ENCODE measurements around the gene NKD2. TPM values are rescaled to one million over a fixed set of nuclear protein-coding genes. Genes with fewer than 3 reads are reported as not detected.

Gene NKD2
- total and polyA plus RNA-seq, 2 of the 4 experiments (the other 2 are of a cell fraction) = not detected

GRCh38 chr5:1078206-1078605, 69.6 kb downstream of the NKD2 start:
- Histone ChIP-seq H4K91ac (ENCODE audit: insufficient read depth, low read depth, low read length) (no peak overlapping the region), H4K8ac (ENCODE audit: low read depth in 2 of 2, low read length in 2 of 2) (no peak overlapping the region), H3K18ac (ENCODE audit: low read depth, low read length) (no peak overlapping the region), H2AK5ac (ENCODE audit: low read depth, low read length) (no peak overlapping the region), H2BK5ac (ENCODE audit: low read depth, low read length, poor library complexity, severe bottlenecking) (no peak overlapping the region), H3K36me3 (ENCODE audit: control insufficient read depth, insufficient read depth, low read length) (peaks cover 22% of the 10 kb centered on the region; the same call in 1 of the 2 replicates), H3K79me1 (ENCODE audit: low read depth in 1 of 2, low read length in 2 of 2) (no peaks in the 10 kb centered on the region), H3K27me3 (ENCODE audit: control insufficient read depth, insufficient read depth, low read length) (no peaks in the 10 kb centered on the region), H2AFZ (replicated peaks; ENCODE audit: low read length, poor library complexity) (no peak overlapping the region), H3K14ac (replicated peaks; ENCODE audit: low read depth, low read length) (no peak overlapping the region), H2BK20ac (ENCODE audit: low read depth, low read length) (no peak overlapping the region), H3K27ac (ENCODE audit: insufficient read depth, low read length) (no peak overlapping the region), H3K4me2 (ENCODE audit: low read depth, low read length) (no peak overlapping the region), H2AK9ac (replicated peaks; ENCODE audit: low read depth, low read length, poor library complexity) (peak overlapping the region; percentile 23), H2BK120ac (ENCODE audit: low read depth, low read length) (no peak overlapping the region), H3K56ac (ENCODE audit: extremely low read depth, insufficient read depth, low read length) (no peak overlapping the region), H3K9ac (ENCODE audit: low read depth, low read length) (no peak overlapping the region), H4K5ac (ENCODE audit: low read depth, low read length) (no peak overlapping the region), H2BK15ac (ENCODE audit: low read depth, low read length) (no peak overlapping the region), H4K20me1 (ENCODE audit: insufficient read depth, low read length) (no peaks in the 10 kb centered on the region; the same call in 1 of the 2 replicates), H3K4ac (ENCODE audit: low read depth, low read length) (no peak overlapping the region), H3K9me1 (ENCODE audit: insufficient read depth, low read length) (no peaks in the 10 kb centered on the region; the same call in 1 of the 2 replicates), H3K23ac (ENCODE audit: low read depth, low read length) (no peak overlapping the region), H3K4me1 (ENCODE audit: control insufficient read depth, insufficient read depth, low read length) (no peaks in the 10 kb centered on the region), H3K4me3 (ENCODE audit: insufficient read depth, low read depth, low read length) (no peak overlapping the region), H3K9me3 (ENCODE audit: control insufficient read depth, insufficient read depth, low read length) (no peaks in the 10 kb centered on the region)
- ChIA-PET POLR2A (ENCODE audit: unreplicated experiment) (no interaction called here), CTCF (no interaction called here)
- TF ChIP-seq NFE2L2 (IDR thresholded peaks at IDR 0.05; ENCODE audit: low read depth, low read length) = no peak
- TF ChIP-seq FOS (IDR thresholded peaks at IDR 0.05; ENCODE audit: low read depth, low read length) = no peak
- TF ChIP-seq RCOR1 (IDR thresholded peaks at IDR 0.05; ENCODE audit: insufficient replicate concordance, low read length) = no peak
- no peak for TF ChIP-seq CHD1 (IDR thresholded peaks at IDR 0.05; ENCODE audit: low read depth, low read length)
- TF ChIP-seq RFX5 (IDR thresholded peaks at IDR 0.05; ENCODE audit: low read depth, low read length) = no peak
- TF ChIP-seq CEBPB (IDR thresholded peaks at IDR 0.05; ENCODE audit: low read depth, low read length) = no peak
- TF ChIP-seq MAZ (IDR thresholded peaks at IDR 0.05; ENCODE audit: borderline replicate concordance, low read depth, low read length) = no peak
- TF ChIP-seq ELK1 (IDR thresholded peaks at IDR 0.05; ENCODE audit: borderline replicate concordance, low read depth, low read length) = no peak
- TF ChIP-seq MAFK (IDR thresholded peaks at IDR 0.05; ENCODE audit: low read depth, low read length) = no peak
- TF ChIP-seq SMC3 (IDR thresholded peaks at IDR 0.05; ENCODE audit: low read depth, low read length) = no peak
- TF ChIP-seq RAD21 (IDR thresholded peaks at IDR 0.05; ENCODE audit: low read length) = no peak
- TF ChIP-seq MXI1 (IDR thresholded peaks at IDR 0.05; ENCODE audit: borderline replicate concordance, low read depth, low read length) = no peak
- TF ChIP-seq BHLHE40 (IDR thresholded peaks at IDR 0.05; ENCODE audit: low read depth, low read length) = no peak
- no peak for TF ChIP-seq USF2 (IDR thresholded peaks at IDR 0.05; ENCODE audit: low read depth, low read length)
- TF ChIP-seq CTCF (conservative IDR thresholded peaks at IDR 0.05; ENCODE audit: low read depth, low read length) = no peak
- no peak for TF ChIP-seq POLR2A (IDR thresholded peaks at IDR 0.05; ENCODE audit: low read depth, low read length)
- dilution Hi-C loops (cut with HindIII; ENCODE audit: low sequenced_read_pairs, unreplicated experiment) (no loop called here), intact Hi-C loops (cut with micrococcal nuclease) (no loop called here), in situ Hi-C loops (cut with MboI; ENCODE audit: low sequenced_read_pairs) (no loop called here)
- no TSS peak for BruUV-seq (replicated peaks)
- ATAC-seq (ENCODE audit: low read depth) = no peak
- DNase-seq = no peak
- 95% methylated on average over 9 of the region's 13 CpGs; no CpG with 5 or more reads in 1 of the 2 experiments for WGBS, 2 experiments (ENCODE audit: extremely low coverage in 2 of 2, insufficient read length in 1 of 2)

Data from IMR-90 (cell line).